Mucosa of gallbladder (tissue), 1 donor: ENCODE data around the gene ATP6V1F. TPM values are rescaled to one million over a fixed set of nuclear protein-coding genes. Genes with fewer than 3 reads are reported as not detected.

Source experiments
- DNase-seq: peaks from one replicate; pipeline ENCODE4 v3.0.0-alpha.2; 2020; ENCODE audit warnings: low spot score
- total RNA-seq: library from RNA; stranded (reverse); gene quantifications from one replicate; pipeline ENCODE4 v1.2.1, GENCODE V29; 2021
- donor health status: DM: no; HTN: no; CAD: no.

ATP6V1F gene
- total RNA-seq, 1 donor from 2014 or later: 118 TPM

- DNase-seq: no peak
Observed at GRCh38 chr7:128882134-128882533, 19.5 kb downstream of the ATP6V1F start.

- peak; percentile 84 for DNase-seq
Observed at GRCh38 chr7:128883622-128884448, 21.2 kb downstream of the ATP6V1F start.

GRCh38 chr7:128884561-128885369, 22.1 kb downstream of the ATP6V1F start:
- no peak for DNase-seq

GRCh38 chr7:128885370-128886187, 22.9 kb downstream of the ATP6V1F start:
- no peak for DNase-seq

- no peak for DNase-seq
Observed at GRCh38 chr7:128886391-128887168, 23.9 kb downstream of the ATP6V1F start.

GRCh38 chr7:128887169-128888038, 24.7 kb downstream of the ATP6V1F start:
- DNase-seq: no peak

- no peak for DNase-seq
Observed at GRCh38 chr7:128888039-128888755, 25.5 kb downstream of the ATP6V1F start.

- no peak for DNase-seq
Observed at GRCh38 chr7:128888756-128889095, 26.1 kb downstream of the ATP6V1F start.

- no peak for DNase-seq
Observed at GRCh38 chr7:128889121-128889520, 26.5 kb downstream of the ATP6V1F start.

- DNase-seq: no peak
Observed at GRCh38 chr7:128890306-128891109, 27.9 kb downstream of the ATP6V1F start.

GRCh38 chr7:128891110-128891941, 28.7 kb downstream of the ATP6V1F start:
- DNase-seq: no peak

GRCh38 chr7:128891942-128892269, 29.2 kb downstream of the ATP6V1F start:
- DNase-seq: no peak

GRCh38 chr7:128892521-128893250, 30.0 kb downstream of the ATP6V1F start:
- DNase-seq: peak; percentile 42

- peak; percentile 90 for DNase-seq
Observed at GRCh38 chr7:128893251-128894100, 30.8 kb downstream of the ATP6V1F start.

- no peak for DNase-seq
Observed at GRCh38 chr7:128894101-128894440, 31.4 kb downstream of the ATP6V1F start.

GRCh38 chr7:128895320-128895719, 32.7 kb downstream of the ATP6V1F start:
- DNase-seq: no peak
